ENCODE data around the gene NOG. TPM values are rescaled to one million over a fixed set of nuclear protein-coding genes. Genes with fewer than 3 reads are reported as not detected.

Gene NOG
- total and polyA plus RNA-seq, 9 of the 15 experiments (the other 6 are each of a cell fraction or from before 2014, with no cell fraction given): not detected

DNA sequence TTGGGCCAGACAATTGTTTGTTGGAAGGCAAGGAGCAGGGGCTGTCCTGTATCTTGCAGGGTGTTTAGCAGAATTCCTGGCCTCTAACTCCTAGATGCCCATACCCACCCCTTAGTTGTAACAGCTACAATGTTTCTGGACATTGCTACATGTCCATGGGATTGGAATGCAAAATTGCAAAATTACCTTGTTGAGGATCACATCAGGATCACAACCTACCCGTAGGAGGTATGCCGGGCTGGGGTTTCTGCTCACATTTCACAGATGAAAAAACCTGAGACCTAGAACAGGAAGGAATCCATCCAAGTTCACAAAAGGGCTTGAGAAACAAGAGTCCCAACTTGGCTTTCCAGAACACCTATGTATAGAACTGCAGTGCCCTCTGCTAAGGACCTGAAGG is 22.7 kb downstream of the NOG start (continued):
- TF ChIP-seq, protein P1, sequence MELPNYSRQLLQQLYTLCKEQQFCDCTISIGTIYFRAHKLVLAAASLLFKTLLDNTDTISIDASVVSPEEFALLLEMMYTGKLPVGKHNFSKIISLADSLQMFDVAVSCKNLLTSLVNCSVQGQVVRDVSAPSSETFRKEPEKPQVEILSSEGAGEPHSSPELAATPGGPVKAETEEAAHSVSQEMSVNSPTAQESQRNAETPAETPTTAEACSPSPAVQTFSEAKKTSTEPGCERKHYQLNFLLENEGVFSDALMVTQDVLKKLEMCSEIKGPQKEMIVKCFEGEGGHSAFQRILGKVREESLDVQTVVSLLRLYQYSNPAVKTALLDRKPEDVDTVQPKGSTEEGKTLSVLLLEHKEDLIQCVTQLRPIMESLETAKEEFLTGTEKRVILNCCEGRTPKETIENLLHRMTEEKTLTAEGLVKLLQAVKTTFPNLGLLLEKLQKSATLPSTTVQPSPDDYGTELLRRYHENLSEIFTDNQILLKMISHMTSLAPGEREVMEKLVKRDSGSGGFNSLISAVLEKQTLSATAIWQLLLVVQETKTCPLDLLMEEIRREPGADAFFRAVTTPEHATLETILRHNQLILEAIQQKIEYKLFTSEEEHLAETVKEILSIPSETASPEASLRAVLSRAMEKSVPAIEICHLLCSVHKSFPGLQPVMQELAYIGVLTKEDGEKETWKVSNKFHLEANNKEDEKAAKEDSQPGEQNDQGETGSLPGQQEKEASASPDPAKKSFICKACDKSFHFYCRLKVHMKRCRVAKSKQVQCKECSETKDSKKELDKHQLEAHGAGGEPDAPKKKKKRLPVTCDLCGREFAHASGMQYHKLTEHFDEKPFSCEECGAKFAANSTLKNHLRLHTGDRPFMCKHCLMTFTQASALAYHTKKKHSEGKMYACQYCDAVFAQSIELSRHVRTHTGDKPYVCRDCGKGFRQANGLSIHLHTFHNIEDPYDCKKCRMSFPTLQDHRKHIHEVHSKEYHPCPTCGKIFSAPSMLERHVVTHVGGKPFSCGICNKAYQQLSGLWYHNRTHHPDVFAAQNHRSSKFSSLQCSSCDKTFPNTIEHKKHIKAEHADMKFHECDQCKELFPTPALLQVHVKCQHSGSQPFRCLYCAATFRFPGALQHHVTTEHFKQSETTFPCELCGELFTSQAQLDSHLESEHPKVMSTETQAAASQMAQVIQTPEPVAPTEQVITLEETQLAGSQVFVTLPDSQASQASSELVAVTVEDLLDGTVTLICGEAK (IDR thresholded peaks at IDR 0.05): no peak
- TF ChIP-seq, protein P1 (CRISPR knock-in tag; IDR thresholded peaks at IDR 0.05): no peak
- no peak for TF ChIP-seq PHB (CRISPR knock-in tag; IDR thresholded peaks at IDR 0.05)
- TF ChIP-seq ETV6 (IDR thresholded peaks at IDR 0.05; ENCODE audit: borderline replicate concordance in 1 of 2, low read depth in 2 of 2, low read length in 1 of 2): no peak
- no peak for TF ChIP-seq ETV6 (CRISPR knock-in tag; IDR thresholded peaks at IDR 0.05; ENCODE audit: borderline replicate concordance)
- no peak for TF ChIP-seq POLR2B (IDR thresholded peaks at IDR 0.05; ENCODE audit: low read depth, partially characterized antibody)
- TF ChIP-seq TRIM24 (IDR thresholded peaks at IDR 0.05): no peak
- no peak for TF ChIP-seq ZNF217 (CRISPR knock-in tag; IDR thresholded peaks at IDR 0.05)

Data from K562 (cell line).